Progenitor cell of endocrine pancreas (in vitro differentiated cells): ENCODE results near the gene SPACA5B. TPM values are rescaled to one million over a fixed set of nuclear protein-coding genes. Genes with fewer than 3 reads are reported as not detected.
"Not testable (repeated sequence)": the region's sequence is repeated elsewhere in the genome, so short reads cannot be mapped to it uniquely, and the experiment has no call there.

Experiments
- DNase-seq: peaks from one replicate; pipeline ENCODE4 v3.0.0; 2021; ENCODE audit warnings: low spot score; ENCODE audit not compliant: unreplicated experiment
- H3K27ac Mint-ChIP-seq: 2 replicates; pipeline ENCODE4 v1.8.0; 2021; ENCODE audit warnings: mild to moderate bottlenecking, moderate library complexity, mixed read lengths
- H3K27me3 Mint-ChIP-seq: 2 replicates; pipeline ENCODE4 v1.8.0; 2021; ENCODE audit warnings: mixed read lengths
- H3K36me3 Mint-ChIP-seq: 2 replicates; pipeline ENCODE4 v1.8.0; 2022; ENCODE audit warnings: mixed read lengths; ENCODE audit not compliant: insufficient read depth
- H3K4me1 Mint-ChIP-seq: 2 replicates; pipeline ENCODE4 v1.8.0; 2021; ENCODE audit warnings: low read depth, mixed read lengths
- H3K4me3 Mint-ChIP-seq: 2 replicates; pipeline ENCODE4 v1.8.0; 2021; ENCODE audit warnings: low read depth, mild to moderate bottlenecking, moderate library complexity, mixed read lengths
- H3K9me3 Mint-ChIP-seq: 2 replicates; pipeline ENCODE4 v1.8.0; 2021; ENCODE audit warnings: low read depth, mixed read lengths
- CTCF ChIP-seq: fragments of 200-600 bp; sonication (generic); IDR thresholded peaks from one replicate; pipeline ENCODE4 v1.5.0; 2021; ENCODE audit warnings: antibody characterized with exemption, mild to moderate bottlenecking; ENCODE audit not compliant: unreplicated experiment
- total RNA-seq: library from RNA; stranded (reverse); gene quantifications from 2 replicates; pipeline ENCODE4 v1.2.1, GENCODE V29; 2021

The SPACA5B gene
- total RNA-seq, 1 donor from 2014 or later, result not detected

GRCh38 chrX:48101443-48101842 is 29.0 kb upstream of the SPACA5B start:
- Mint-ChIP-seq H3K4me1 (no peaks in the 10 kb centered on the region), H3K36me3 (no peaks in the 10 kb centered on the region), H3K4me3 (no peak overlapping the region), H3K27ac (no peak overlapping the region), H3K27me3 (no peaks in the 10 kb centered on the region), H3K9me3 (peaks cover 13% of the 10 kb centered on the region)
- no peak for TF ChIP-seq CTCF
- DNase-seq, result no peak

GRCh38 chrX:48102874-48103374 is 27.5 kb upstream of the SPACA5B start:
- Mint-ChIP-seq H3K27ac (no peak overlapping the region), H3K4me1 (no peaks in the 10 kb centered on the region), H3K9me3 (peaks cover 13% of the 10 kb centered on the region), H3K4me3 (no peak overlapping the region), H3K36me3 (no peaks in the 10 kb centered on the region), H3K27me3 (no peaks in the 10 kb centered on the region)
- no peak for TF ChIP-seq CTCF
- DNase-seq, result no peak

- Mint-ChIP-seq H3K27ac (no peak overlapping the region), H3K27me3 (no peaks in the 10 kb centered on the region), H3K36me3 (no peaks in the 10 kb centered on the region), H3K4me3 (no peak overlapping the region), H3K4me1 (no peaks in the 10 kb centered on the region), H3K9me3 (peaks cover 3% of the 10 kb centered on the region)
- no peak for TF ChIP-seq CTCF
- DNase-seq, result no peak
Observed at GRCh38 chrX:48107717-48108116, 22.7 kb upstream of the SPACA5B start.

GRCh38 chrX:48125286-48125685 is 5.1 kb upstream of the SPACA5B start:
- H3K4me3 Mint-ChIP-seq, H3K27me3 Mint-ChIP-seq, H3K4me1 Mint-ChIP-seq, H3K36me3 Mint-ChIP-seq, H3K27ac Mint-ChIP-seq, DNase-seq: not testable (repeated sequence)
- H3K9me3 Mint-ChIP-seq, result peaks cover 12% of the 10 kb centered on the region

GRCh38 chrX:48132308-48132844 is 1.9 kb downstream of the SPACA5B start:
- H3K4me3 Mint-ChIP-seq, H3K9me3 Mint-ChIP-seq, H3K4me1 Mint-ChIP-seq, H3K27ac Mint-ChIP-seq, H3K36me3 Mint-ChIP-seq, H3K27me3 Mint-ChIP-seq, DNase-seq: not testable (repeated sequence)

- H3K9me3 Mint-ChIP-seq, H3K27ac Mint-ChIP-seq, H3K4me1 Mint-ChIP-seq, H3K36me3 Mint-ChIP-seq, DNase-seq, H3K4me3 Mint-ChIP-seq, H3K27me3 Mint-ChIP-seq: not testable (repeated sequence)
Observed at GRCh38 chrX:48139076-48139475, 8.7 kb downstream of the SPACA5B start.

GRCh38 chrX:48141810-48142508 is 11.5 kb downstream of the SPACA5B start:
- not testable (repeated sequence) for H3K36me3 Mint-ChIP-seq, H3K27ac Mint-ChIP-seq, DNase-seq, H3K27me3 Mint-ChIP-seq, H3K4me3 Mint-ChIP-seq, H3K4me1 Mint-ChIP-seq
- H3K9me3 Mint-ChIP-seq, result peaks cover 12% of the 10 kb centered on the region

GRCh38 chrX:48142697-48143096 is 12.3 kb downstream of the SPACA5B start:
- not testable (repeated sequence) for H3K4me3 Mint-ChIP-seq, H3K27ac Mint-ChIP-seq, H3K27me3 Mint-ChIP-seq, H3K4me1 Mint-ChIP-seq, H3K36me3 Mint-ChIP-seq, DNase-seq
- H3K9me3 Mint-ChIP-seq, result peaks cover 12% of the 10 kb centered on the region
